Measurements from ENCODE around the gene C10orf90.

DNA sequence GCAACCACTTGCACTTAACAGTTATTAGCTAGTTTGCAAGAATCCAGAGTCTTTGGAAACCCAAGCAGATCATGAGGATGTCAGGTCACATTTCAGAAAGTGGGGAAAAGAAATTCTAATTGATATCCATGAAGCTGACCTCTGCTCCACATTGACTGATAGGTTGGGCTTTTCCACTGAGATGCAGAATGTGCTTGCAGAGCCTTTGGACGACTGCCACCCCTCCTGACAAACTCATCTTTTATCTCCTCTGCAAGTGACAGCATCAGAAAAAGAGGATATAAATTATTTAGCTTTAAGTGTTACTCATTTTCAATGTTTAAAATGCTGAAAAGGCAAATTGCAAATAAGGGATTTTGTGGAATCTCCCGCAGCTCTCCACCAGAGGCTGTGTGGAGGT lies 75.3 kb downstream of the C10orf90 start:
- TF ChIP-seq, protein P1, sequence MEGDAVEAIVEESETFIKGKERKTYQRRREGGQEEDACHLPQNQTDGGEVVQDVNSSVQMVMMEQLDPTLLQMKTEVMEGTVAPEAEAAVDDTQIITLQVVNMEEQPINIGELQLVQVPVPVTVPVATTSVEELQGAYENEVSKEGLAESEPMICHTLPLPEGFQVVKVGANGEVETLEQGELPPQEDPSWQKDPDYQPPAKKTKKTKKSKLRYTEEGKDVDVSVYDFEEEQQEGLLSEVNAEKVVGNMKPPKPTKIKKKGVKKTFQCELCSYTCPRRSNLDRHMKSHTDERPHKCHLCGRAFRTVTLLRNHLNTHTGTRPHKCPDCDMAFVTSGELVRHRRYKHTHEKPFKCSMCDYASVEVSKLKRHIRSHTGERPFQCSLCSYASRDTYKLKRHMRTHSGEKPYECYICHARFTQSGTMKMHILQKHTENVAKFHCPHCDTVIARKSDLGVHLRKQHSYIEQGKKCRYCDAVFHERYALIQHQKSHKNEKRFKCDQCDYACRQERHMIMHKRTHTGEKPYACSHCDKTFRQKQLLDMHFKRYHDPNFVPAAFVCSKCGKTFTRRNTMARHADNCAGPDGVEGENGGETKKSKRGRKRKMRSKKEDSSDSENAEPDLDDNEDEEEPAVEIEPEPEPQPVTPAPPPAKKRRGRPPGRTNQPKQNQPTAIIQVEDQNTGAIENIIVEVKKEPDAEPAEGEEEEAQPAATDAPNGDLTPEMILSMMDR (IDR thresholded peaks at IDR 0.05; ENCODE audit: low read length), result no peak
- no peak for TF ChIP-seq EZH2 (IDR thresholded peaks at IDR 0.05; ENCODE audit: borderline replicate concordance, low read length)
